HEK293 (cell line): ENCODE measurements around the gene ITGA8.

Source experiments
- ZNF426 ChIP-seq: fragments of 450-650 bp; formaldehyde crosslinking; IDR thresholded peaks from 2 replicates; pipeline ENCODE4 v1.5.1; 2017; ENCODE audit warnings: missing biosample characterization, missing genetic modification characterization, mild to moderate bottlenecking, inconsistent platforms, moderate library complexity
- ZNF530 ChIP-seq: fragments of 450-650 bp; formaldehyde crosslinking; IDR thresholded peaks from 2 replicates; pipeline ENCODE4 v1.5.1; 2016; ENCODE audit warnings: low read depth, missing biosample characterization, missing genetic modification characterization
- ZNF548 ChIP-seq: fragments of 450-650 bp; formaldehyde crosslinking; IDR thresholded peaks from 2 replicates; pipeline ENCODE4 v1.5.1; 2016; ENCODE audit warnings: missing biosample characterization, missing genetic modification characterization
- ZNF610 ChIP-seq: fragments of 450-650 bp; formaldehyde crosslinking; IDR thresholded peaks from 2 replicates; pipeline ENCODE4 v1.5.1; 2016; ENCODE audit warnings: missing biosample characterization, missing genetic modification characterization, borderline replicate concordance
- ZNF645 ChIP-seq: fragments of 450-650 bp; formaldehyde crosslinking; IDR thresholded peaks from 2 replicates; pipeline ENCODE4; 2016; ENCODE audit warnings: missing biosample characterization, missing genetic modification characterization
- ZNF791 ChIP-seq: fragments of 450-650 bp; formaldehyde crosslinking; IDR thresholded peaks from 2 replicates; pipeline ENCODE4 v1.5.1; 2016; ENCODE audit warnings: missing biosample characterization, missing genetic modification characterization
- TF ChIP-seq, protein P1 (sequence below): fragments of 450-650 bp; formaldehyde crosslinking; IDR thresholded peaks from 2 replicates; pipeline ENCODE4 v1.5.1; 2016; ENCODE audit warnings: missing biosample characterization, missing genetic modification characterization

- TF ChIP-seq ZNF426 (tag by site-specific recombination) (no peak), ZNF530 (tag by site-specific recombination) (no peak), ZNF791 (tag by site-specific recombination) (no peak), ZNF645 (tag by site-specific recombination) (no peak), ZNF610 (no peak), ZNF548 (tag by site-specific recombination) (no peak)
- TF ChIP-seq, protein P1, sequence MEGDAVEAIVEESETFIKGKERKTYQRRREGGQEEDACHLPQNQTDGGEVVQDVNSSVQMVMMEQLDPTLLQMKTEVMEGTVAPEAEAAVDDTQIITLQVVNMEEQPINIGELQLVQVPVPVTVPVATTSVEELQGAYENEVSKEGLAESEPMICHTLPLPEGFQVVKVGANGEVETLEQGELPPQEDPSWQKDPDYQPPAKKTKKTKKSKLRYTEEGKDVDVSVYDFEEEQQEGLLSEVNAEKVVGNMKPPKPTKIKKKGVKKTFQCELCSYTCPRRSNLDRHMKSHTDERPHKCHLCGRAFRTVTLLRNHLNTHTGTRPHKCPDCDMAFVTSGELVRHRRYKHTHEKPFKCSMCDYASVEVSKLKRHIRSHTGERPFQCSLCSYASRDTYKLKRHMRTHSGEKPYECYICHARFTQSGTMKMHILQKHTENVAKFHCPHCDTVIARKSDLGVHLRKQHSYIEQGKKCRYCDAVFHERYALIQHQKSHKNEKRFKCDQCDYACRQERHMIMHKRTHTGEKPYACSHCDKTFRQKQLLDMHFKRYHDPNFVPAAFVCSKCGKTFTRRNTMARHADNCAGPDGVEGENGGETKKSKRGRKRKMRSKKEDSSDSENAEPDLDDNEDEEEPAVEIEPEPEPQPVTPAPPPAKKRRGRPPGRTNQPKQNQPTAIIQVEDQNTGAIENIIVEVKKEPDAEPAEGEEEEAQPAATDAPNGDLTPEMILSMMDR = no peak
These were observed 23.1 kb upstream of the ITGA8 start for GRCh38 chr10:15742836-15743235.
